ENCODE results near the gene ERCC6L2. TPM values are rescaled to one million over a fixed set of nuclear protein-coding genes. Genes with fewer than 3 reads are reported as not detected.

The ERCC6L2 gene
- total RNA-seq, 1 donor from 2014 or later = 33.7 TPM

DNA sequence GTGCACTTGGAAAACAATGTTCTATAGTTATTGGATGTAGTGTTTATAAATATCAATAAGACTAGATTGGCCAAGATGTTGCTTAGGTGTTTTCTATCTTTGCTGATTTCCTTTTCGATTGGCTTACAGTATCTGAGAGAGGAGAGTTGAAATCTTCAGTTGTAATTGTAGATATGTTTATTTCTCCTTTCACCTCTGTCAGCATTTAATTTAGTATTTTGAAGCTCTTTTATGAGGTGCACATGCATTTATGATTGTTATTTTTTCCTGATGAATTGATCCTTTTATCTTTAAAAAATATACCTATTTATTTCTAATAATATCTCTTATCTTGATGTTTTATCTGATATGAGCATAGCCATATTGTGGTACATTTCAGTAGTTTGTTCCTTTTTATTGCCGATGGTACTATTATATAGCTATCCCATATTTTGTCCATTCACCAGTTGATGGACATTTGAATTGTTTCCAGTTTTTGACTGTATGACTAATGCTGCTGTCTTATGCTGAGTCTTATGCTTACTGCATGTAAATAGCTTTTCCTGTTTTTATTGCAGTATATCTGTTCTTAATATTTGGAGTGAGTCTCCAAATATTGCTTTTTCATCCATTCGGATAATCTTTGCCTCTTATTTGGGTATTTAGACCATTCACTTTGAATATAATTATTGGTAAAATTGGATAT is 34.7 kb downstream of the ERCC6L2 start:
- H3K36me3 Mint-ChIP-seq (ENCODE audit: low read depth) = peaks cover 29% of the 10 kb centered on the region

DNA sequence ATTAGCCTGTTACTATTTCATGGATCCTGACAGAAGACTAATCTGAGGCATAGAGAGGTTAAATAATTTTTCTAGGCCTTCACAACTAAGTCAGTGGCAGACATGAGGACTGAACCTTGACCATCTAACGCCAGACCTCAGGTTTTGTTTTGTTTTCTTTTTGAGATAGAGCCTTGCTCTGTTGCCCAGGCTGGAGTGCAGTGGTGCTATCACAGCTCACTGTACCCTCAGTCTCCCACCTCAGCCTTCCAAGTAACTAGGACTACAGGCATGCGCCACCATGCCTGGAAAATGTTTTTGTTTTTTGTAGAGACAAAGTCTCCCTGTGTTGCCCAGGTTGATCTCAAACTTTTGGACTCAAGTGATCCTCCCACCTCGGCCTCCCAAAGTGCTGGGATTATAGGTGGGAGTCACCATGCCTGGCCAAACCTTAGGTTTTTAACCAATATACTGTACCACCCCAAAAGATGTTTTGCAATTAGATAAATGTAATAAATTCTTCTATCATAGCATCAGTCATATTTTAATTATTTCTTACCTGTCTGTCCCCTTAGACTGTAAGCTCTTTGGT is 35.4 kb downstream of the ERCC6L2 start:
- no peak overlapping the region for H3K4me3 Mint-ChIP-seq
- peaks cover 27% of the 10 kb centered on the region for H3K36me3 Mint-ChIP-seq (ENCODE audit: low read depth)
- intact Hi-C loops (cut with micrococcal nuclease) = no loop called here
- no peaks in the 10 kb centered on the region for H3K27me3 Mint-ChIP-seq (ENCODE audit: insufficient read depth)
- DNase-seq (ENCODE audit: low spot score) = no peak
- H3K4me1 Mint-ChIP-seq (ENCODE audit: low read depth) = peaks cover 13% of the 10 kb centered on the region
- H3K9me3 Mint-ChIP-seq = no peaks in the 10 kb centered on the region
- no peak overlapping the region for H3K27ac Mint-ChIP-seq

More for the DNA sequence above, 34.7 kb downstream of the ERCC6L2 start:
- intact Hi-C loops (cut with micrococcal nuclease) = no loop called here
- Mint-ChIP-seq H3K4me1 (ENCODE audit: low read depth) (peaks cover 13% of the 10 kb centered on the region), H3K9me3 (no peaks in the 10 kb centered on the region), H3K27ac (no peak overlapping the region), H3K27me3 (ENCODE audit: insufficient read depth) (no peaks in the 10 kb centered on the region), H3K4me3 (no peak overlapping the region)
- no peak for DNase-seq (ENCODE audit: low spot score)

GRCh38 chr9:95912773-95913172 is 37.3 kb downstream of the ERCC6L2 start:
- no peaks in the 10 kb centered on the region for H3K27me3 Mint-ChIP-seq (ENCODE audit: insufficient read depth)
- DNase-seq (ENCODE audit: low spot score) = no peak
- no peak overlapping the region for H3K27ac Mint-ChIP-seq
- intact Hi-C loops (cut with micrococcal nuclease) = no loop called here
- no peaks in the 10 kb centered on the region for H3K9me3 Mint-ChIP-seq
- H3K4me1 Mint-ChIP-seq (ENCODE audit: low read depth) = peaks cover 11% of the 10 kb centered on the region
- H3K36me3 Mint-ChIP-seq (ENCODE audit: low read depth) = peaks cover 34% of the 10 kb centered on the region
- H3K4me3 Mint-ChIP-seq = no peak overlapping the region

DNA sequence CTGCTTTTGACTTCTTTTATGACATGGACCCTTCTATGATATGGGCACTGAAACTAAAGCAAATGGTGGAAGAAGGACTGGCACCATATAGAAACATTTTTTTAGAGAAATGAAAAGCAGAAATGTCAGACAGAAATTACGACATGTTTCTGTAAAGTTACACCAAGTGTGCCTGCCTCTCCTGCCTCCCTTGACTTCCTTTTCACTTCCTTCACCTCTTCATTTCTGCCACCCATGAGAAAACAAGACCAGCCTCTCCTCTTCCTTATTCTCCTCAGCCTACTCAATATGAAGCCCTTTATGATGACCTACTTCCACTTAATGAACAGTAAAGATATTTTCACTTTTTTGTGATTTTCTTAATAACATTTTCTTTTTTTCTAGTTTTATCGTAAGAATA is 44.5 kb downstream of the ERCC6L2 start:
- H3K36me3 Mint-ChIP-seq (ENCODE audit: low read depth) = peaks cover 37% of the 10 kb centered on the region
- no peaks in the 10 kb centered on the region for H3K9me3 Mint-ChIP-seq
- H3K4me1 Mint-ChIP-seq (ENCODE audit: low read depth) = no peaks in the 10 kb centered on the region
- H3K27ac Mint-ChIP-seq = no peak overlapping the region
- H3K27me3 Mint-ChIP-seq (ENCODE audit: insufficient read depth) = no peaks in the 10 kb centered on the region
- H3K4me3 Mint-ChIP-seq = no peak overlapping the region
- intact Hi-C loops (cut with micrococcal nuclease) = no loop called here
- DNase-seq (ENCODE audit: low spot score) = no peak

GRCh38 chr9:95923794-95924193 is 48.3 kb downstream of the ERCC6L2 start:
- intact Hi-C loops (cut with micrococcal nuclease) = no loop called here
- no peak overlapping the region for H3K27ac Mint-ChIP-seq
- DNase-seq (ENCODE audit: low spot score) = no peak
- no peak overlapping the region for H3K4me3 Mint-ChIP-seq
- peaks cover 11% of the 10 kb centered on the region for H3K4me1 Mint-ChIP-seq (ENCODE audit: low read depth)
- H3K36me3 Mint-ChIP-seq (ENCODE audit: low read depth) = peaks cover 32% of the 10 kb centered on the region
- no peaks in the 10 kb centered on the region for H3K9me3 Mint-ChIP-seq
- H3K27me3 Mint-ChIP-seq (ENCODE audit: insufficient read depth) = no peaks in the 10 kb centered on the region

DNA sequence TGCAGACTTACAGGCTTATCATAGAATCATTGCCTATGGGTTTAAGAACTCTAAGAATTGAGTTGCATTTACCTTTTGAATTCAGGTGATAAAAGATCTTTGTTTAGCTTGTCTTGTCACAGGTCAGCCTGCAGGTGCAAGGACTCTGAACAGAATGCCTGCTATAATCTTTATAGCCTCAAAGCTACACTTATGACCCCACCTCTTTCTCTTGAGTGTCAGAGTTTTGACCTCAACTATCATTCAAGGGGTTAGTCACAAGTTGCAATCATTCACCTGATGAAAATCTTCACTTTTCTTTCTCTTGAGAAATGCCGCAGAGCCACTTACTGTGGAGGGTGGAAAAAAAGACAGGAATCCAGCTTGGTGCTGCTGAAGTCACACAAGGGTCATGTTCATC is 49.5 kb downstream of the ERCC6L2 start:
- intact Hi-C loops (cut with micrococcal nuclease) = loop anchor here (5.0 kb wide), 1 partner anchor 1472 kb away; no protein-coding TSS in a partner anchor
- no peaks in the 10 kb centered on the region for H3K27me3 Mint-ChIP-seq (ENCODE audit: insufficient read depth)
- H3K9me3 Mint-ChIP-seq = peaks cover 3% of the 10 kb centered on the region
- peaks cover 33% of the 10 kb centered on the region for H3K36me3 Mint-ChIP-seq (ENCODE audit: low read depth)
- H3K4me1 Mint-ChIP-seq (ENCODE audit: low read depth) = peaks cover 11% of the 10 kb centered on the region
- H3K4me3 Mint-ChIP-seq = no peak overlapping the region
- no peak for DNase-seq (ENCODE audit: low spot score)
- no peak overlapping the region for H3K27ac Mint-ChIP-seq

DNA sequence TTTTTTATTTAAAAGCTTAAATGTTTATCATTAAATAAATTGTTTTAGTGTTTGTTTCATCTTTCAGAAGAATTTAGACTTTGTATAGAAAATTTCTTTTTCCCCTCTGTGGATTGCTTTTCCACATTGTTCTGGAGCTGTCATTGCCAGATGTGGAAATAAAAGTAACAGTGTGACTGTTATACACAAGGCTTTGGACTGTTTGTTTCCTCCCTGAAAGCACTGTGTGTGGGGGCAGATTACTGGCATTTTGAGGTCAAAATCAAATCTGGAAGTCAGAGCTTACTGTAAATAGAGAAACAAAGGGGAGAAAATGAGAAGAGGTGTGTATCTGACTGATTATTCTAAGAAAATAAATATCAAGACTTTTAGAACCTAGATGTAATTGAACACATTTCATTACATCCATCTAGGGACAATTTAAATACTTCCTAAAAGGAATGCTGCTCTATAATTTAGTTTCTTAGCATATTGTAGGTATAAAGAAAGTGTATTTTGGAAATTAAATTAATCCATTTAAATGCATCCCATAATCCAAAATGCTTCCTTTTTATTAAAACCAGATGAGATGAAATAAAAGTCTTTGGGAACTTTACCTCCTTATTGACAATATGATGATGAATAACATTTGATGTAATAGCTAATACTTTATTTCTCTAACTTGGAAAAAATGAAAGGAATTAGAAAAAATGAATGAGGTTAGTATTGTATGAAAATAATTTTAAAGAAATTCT is 51.9 kb downstream of the ERCC6L2 start:
- H3K27me3 Mint-ChIP-seq (ENCODE audit: insufficient read depth) = no peaks in the 10 kb centered on the region
- no peak for DNase-seq (ENCODE audit: low spot score)
- intact Hi-C loops (cut with micrococcal nuclease) = loop anchor here (5.0 kb wide), 1 partner anchor 1470 kb away; no protein-coding TSS in a partner anchor
- H3K27ac Mint-ChIP-seq = peak overlapping the region; percentile 6
- H3K4me1 Mint-ChIP-seq (ENCODE audit: low read depth) = peaks cover 11% of the 10 kb centered on the region
- H3K36me3 Mint-ChIP-seq (ENCODE audit: low read depth) = peaks cover 49% of the 10 kb centered on the region
- H3K9me3 Mint-ChIP-seq = peaks cover 4% of the 10 kb centered on the region
- H3K4me3 Mint-ChIP-seq = no peak overlapping the region

DNA sequence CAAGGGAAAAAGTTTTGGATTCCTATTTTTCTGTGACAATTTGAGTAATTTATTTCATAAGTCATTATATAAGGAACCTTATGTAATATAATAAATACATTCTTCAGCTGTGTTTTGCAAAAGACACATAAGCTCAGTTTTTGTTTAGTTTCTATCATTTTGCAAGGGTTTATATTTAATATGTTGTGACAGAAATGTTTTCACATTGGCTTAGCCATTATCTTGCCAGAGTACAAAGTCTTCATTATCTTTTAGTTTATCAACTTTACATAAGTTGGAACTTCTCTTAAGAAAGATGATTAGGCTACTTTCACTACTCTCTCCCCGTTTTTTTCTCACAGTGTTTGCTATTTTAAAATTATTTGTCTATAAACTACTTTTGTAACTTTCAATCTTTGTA is 54.8 kb downstream of the ERCC6L2 start:
- Mint-ChIP-seq H3K27me3 (ENCODE audit: insufficient read depth) (no peaks in the 10 kb centered on the region), H3K9me3 (peaks cover 4% of the 10 kb centered on the region), H3K36me3 (ENCODE audit: low read depth) (peaks cover 59% of the 10 kb centered on the region), H3K4me1 (ENCODE audit: low read depth) (peaks cover 11% of the 10 kb centered on the region), H3K27ac (no peak overlapping the region), H3K4me3 (no peak overlapping the region)
- no peak for DNase-seq (ENCODE audit: low spot score)
- intact Hi-C loops (cut with micrococcal nuclease) = no loop called here

DNA sequence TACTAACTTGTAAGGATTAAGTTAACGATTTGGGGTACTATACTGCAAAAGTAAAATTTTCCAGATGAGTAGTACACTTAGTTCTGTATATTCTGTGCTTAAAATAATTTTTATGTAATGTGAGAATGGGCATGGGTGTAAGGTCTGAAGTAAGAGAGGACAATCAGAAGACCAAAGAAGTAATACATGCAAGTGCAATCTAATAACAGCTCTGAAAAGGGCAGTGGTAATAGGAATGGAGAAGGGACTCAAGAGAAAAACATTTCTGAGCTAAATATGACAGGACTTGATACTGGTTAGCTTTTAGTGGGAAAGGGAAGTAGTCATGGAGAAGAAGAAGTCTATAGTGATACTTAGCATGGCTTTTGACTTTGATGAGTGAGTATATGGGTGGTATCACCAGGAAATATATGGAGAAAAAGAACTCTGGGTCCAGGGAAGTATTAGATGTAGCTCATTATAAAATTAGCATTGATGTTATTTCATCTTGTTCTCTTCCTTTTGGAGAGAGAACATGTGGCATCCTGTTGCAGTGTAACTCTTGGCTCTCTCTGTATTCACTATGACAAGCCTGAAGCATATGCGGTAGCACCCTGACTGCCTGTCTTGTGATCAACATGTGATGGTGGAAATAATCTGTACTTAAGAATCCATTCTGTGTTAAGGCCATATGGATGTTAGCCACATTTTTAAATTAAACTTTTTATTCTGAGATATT is 60.5 kb downstream of the ERCC6L2 start:
- Mint-ChIP-seq H3K27me3 (ENCODE audit: insufficient read depth) (no peaks in the 10 kb centered on the region), H3K36me3 (ENCODE audit: low read depth) (peaks cover 58% of the 10 kb centered on the region), H3K4me3 (no peak overlapping the region), H3K9me3 (peaks cover 17% of the 10 kb centered on the region), H3K4me1 (ENCODE audit: low read depth) (no peaks in the 10 kb centered on the region), H3K27ac (no peak overlapping the region)
- intact Hi-C loops (cut with micrococcal nuclease) = no loop called here
- DNase-seq (ENCODE audit: low spot score) = no peak

DNA sequence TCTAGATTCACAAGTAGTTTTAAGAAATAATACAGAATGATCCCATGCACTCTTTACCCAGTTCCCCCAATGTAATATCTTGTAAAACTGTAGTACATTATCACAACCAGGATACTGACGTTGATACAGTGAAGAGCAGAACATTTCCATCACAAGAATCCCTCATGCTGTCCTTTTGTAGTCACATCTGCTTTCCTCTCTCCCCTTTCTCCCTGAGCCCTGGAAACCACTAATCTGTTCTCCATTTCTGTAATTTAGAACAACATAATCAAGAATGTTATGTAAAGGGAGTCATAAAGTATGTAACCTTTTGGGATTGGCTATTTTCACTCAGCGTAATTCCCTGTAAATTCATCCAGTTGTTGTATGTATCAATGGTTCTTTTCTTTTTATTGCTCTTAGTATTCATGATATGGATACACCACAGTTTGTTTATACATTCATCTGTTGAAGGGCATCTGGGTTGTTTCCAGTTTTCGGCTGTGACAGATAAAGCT is 61.1 kb downstream of the ERCC6L2 start:
- no peaks in the 10 kb centered on the region for H3K4me1 Mint-ChIP-seq (ENCODE audit: low read depth)
- H3K27me3 Mint-ChIP-seq (ENCODE audit: insufficient read depth) = no peaks in the 10 kb centered on the region
- H3K36me3 Mint-ChIP-seq (ENCODE audit: low read depth) = peaks cover 55% of the 10 kb centered on the region
- intact Hi-C loops (cut with micrococcal nuclease) = no loop called here
- peaks cover 17% of the 10 kb centered on the region for H3K9me3 Mint-ChIP-seq
- no peak for DNase-seq (ENCODE audit: low spot score)
- H3K4me3 Mint-ChIP-seq = no peak overlapping the region
- H3K27ac Mint-ChIP-seq = no peak overlapping the region

DNA sequence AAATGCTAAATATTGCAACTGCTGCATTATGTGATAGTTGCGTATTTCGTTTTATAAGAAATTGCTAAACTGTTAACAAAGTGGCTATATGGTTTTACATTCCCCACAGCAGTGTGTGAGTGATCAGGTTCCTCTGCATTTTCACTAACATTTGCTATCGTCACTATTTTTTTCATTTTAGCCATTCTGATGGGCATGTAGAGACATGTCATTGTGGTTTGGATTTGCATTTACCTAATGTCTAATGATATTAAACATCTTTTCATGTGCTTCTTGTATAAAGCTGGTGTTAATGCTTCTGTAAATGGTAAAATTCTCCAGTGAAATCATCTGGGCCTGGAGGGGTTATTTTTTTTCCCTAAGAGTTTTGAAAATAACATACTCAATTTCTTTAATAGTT is 61.6 kb downstream of the ERCC6L2 start:
- Mint-ChIP-seq H3K27me3 (ENCODE audit: insufficient read depth) (no peaks in the 10 kb centered on the region), H3K4me1 (ENCODE audit: low read depth) (no peaks in the 10 kb centered on the region), H3K9me3 (peaks cover 17% of the 10 kb centered on the region), H3K4me3 (no peak overlapping the region), H3K27ac (no peak overlapping the region), H3K36me3 (ENCODE audit: low read depth) (peaks cover 57% of the 10 kb centered on the region)
- no peak for DNase-seq (ENCODE audit: low spot score)
- intact Hi-C loops (cut with micrococcal nuclease) = no loop called here

DNA sequence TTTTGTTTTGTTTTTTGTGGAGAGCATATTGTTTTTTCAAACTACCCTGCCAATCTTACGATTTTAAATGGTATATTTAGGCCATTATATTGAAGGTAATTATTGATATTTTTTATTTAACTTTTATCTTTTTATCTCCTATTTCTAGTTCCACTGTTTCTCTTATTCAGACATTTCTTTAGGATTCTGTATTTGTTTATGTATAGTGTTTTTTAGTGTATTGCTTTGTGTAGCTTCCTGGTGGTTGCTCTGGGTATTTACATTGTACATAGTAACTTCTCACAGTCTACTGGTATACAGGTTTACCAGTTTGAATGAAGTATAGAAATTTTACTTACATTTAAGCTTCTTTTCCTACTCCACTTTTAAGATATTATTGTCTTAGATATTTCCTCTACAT is 63.2 kb downstream of the ERCC6L2 start:
- intact Hi-C loops (cut with micrococcal nuclease) = no loop called here
- no peaks in the 10 kb centered on the region for H3K4me1 Mint-ChIP-seq (ENCODE audit: low read depth)

More for the DNA sequence above, 63.2 kb downstream of the ERCC6L2 start:
- Mint-ChIP-seq H3K27me3 (ENCODE audit: insufficient read depth) (no peaks in the 10 kb centered on the region), H3K27ac (no peak overlapping the region), H3K9me3 (peaks cover 17% of the 10 kb centered on the region), H3K4me3 (no peak overlapping the region), H3K36me3 (ENCODE audit: low read depth) (peaks cover 54% of the 10 kb centered on the region)
- no peak for DNase-seq (ENCODE audit: low spot score)

Measured in activated T-helper 1 cell treated with anti-CD3 and anti-CD28 coated beads, Interleukin-12 subunit alpha, Interleukin-12 subunit beta, Interleukin-2, Interleukin-4 antibody, amounts not matched to agents 30 ng/mL and 10 ng/mL and 1 ng/mL, durations not matched to agents 14 hours and 24 hours and 36 hours (primary cell).